ENCODE data around the gene RUNX2.

The RUNX2 gene

DNA sequence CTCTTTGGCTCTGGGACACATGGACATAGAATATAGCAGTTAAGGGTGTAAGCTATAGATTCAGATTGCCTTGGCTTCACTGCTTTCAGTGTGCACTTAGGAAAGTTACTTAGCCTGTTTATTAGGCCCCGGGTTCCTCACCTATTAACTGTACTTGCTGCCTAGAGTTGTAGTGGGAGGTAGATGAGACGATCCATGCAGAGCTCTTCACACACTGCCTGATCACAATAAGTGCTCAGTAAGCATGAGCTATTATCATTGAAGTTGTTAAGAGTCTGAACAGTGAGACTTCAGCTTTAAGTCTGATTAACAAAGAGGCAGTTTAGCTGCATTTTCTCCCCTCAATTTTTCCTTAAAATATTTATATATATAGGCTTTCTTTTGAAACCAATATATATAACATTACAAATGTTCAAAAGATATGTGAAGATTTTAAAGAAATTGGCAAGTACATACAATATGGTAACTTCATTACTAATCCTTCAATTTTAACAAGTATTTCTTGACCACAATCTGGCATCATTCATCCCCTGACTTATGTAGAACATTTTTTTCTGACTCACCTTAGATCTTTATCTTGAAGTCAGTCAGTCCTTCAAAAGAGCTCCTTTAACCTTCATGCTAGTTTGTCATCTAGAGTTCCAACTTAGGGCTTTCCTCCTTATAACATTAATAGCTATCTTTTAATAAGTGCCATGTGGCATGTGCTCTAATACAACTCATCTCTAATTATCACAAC lies 70.1 kb downstream of the RUNX2 start:
- H3K27me3 ChIP-seq (ENCODE audit: insufficient read depth, poor library complexity, severe bottlenecking): no peaks in the 10 kb centered on the region
- peak; percentile 94 for ATAC-seq (ENCODE audit: low read depth)
- DNase-seq (ENCODE audit: low spot score): no peak

DNA sequence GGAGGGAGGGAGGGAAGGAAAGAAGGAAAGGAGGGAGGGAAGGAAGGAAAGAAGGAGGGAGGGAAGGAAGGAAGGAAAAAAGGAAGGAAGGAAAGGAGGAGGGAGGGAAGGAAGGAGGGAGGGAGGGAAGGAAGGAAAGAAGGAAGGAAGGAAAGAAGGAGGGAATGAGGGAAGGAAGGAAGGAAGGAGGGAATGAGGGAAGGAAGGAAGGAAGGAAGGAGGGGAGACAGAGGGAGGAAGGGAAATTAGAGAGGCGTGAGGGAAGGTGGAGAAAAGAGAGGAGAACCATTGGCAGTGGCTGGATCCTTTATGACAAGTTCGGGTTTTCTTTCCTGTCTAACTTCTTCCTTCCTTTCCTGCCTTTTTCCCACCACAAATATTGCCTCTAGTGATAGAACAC lies 71.9 kb downstream of the RUNX2 start:
- no peaks in the 10 kb centered on the region for H3K36me3 ChIP-seq (ENCODE audit: low read depth)
- peaks cover 12% of the 10 kb centered on the region for H3K4me1 ChIP-seq (ENCODE audit: insufficient read depth, poor library complexity, severe bottlenecking)
- no peak for DNase-seq (ENCODE audit: low spot score)
- H3K4me3 ChIP-seq (ENCODE audit: severe bottlenecking): no peak overlapping the region
- no peaks in the 10 kb centered on the region for H3K27me3 ChIP-seq (ENCODE audit: insufficient read depth, poor library complexity, severe bottlenecking)
- ATAC-seq (ENCODE audit: low read depth): no peak
- H3K27ac ChIP-seq (ENCODE audit: poor library complexity, severe bottlenecking): no peak overlapping the region
- no peak for TF ChIP-seq CTCF (IDR thresholded peaks at IDR 0.05; ENCODE audit: poor library complexity, severe bottlenecking)
- no peaks in the 10 kb centered on the region for H3K9me3 ChIP-seq (ENCODE audit: severe bottlenecking)

More for the DNA sequence above, 70.1 kb downstream of the RUNX2 start:
- no peaks in the 10 kb centered on the region for H3K9me3 ChIP-seq (ENCODE audit: severe bottlenecking)
- no peak overlapping the region for H3K4me3 ChIP-seq (ENCODE audit: severe bottlenecking)
- H3K4me1 ChIP-seq (ENCODE audit: insufficient read depth, poor library complexity, severe bottlenecking): peaks cover 12% of the 10 kb centered on the region
- H3K27ac ChIP-seq (ENCODE audit: poor library complexity, severe bottlenecking): no peak overlapping the region
- no peak for TF ChIP-seq CTCF (IDR thresholded peaks at IDR 0.05; ENCODE audit: poor library complexity, severe bottlenecking)
- H3K36me3 ChIP-seq (ENCODE audit: low read depth): no peaks in the 10 kb centered on the region

GRCh38 chr6:45411959-45412358 lies 83.8 kb downstream of the RUNX2 start:
- DNase-seq (ENCODE audit: low spot score) (no peak), ATAC-seq (ENCODE audit: low read depth) (0 out of 3 replicates have a peak, but pooled peaks have one; percentile 19)
- Histone ChIP-seq H3K36me3 (ENCODE audit: low read depth) (no peaks in the 10 kb centered on the region), H3K4me3 (ENCODE audit: severe bottlenecking) (no peak overlapping the region), H3K4me1 (ENCODE audit: insufficient read depth, poor library complexity, severe bottlenecking) (no peaks in the 10 kb centered on the region), H3K27ac (ENCODE audit: poor library complexity, severe bottlenecking) (no peak overlapping the region), H3K27me3 (ENCODE audit: insufficient read depth, poor library complexity, severe bottlenecking) (no peaks in the 10 kb centered on the region), H3K9me3 (ENCODE audit: severe bottlenecking) (no peaks in the 10 kb centered on the region)
- TF ChIP-seq CTCF (IDR thresholded peaks at IDR 0.05; ENCODE audit: poor library complexity, severe bottlenecking): no peak

GRCh38 chr6:45415315-45415714 lies 87.2 kb downstream of the RUNX2 start:
- Histone ChIP-seq H3K9me3 (ENCODE audit: severe bottlenecking) (no peaks in the 10 kb centered on the region), H3K36me3 (ENCODE audit: low read depth) (no peaks in the 10 kb centered on the region), H3K4me3 (ENCODE audit: severe bottlenecking) (no peak overlapping the region), H3K27ac (ENCODE audit: poor library complexity, severe bottlenecking) (no peak overlapping the region), H3K4me1 (ENCODE audit: insufficient read depth, poor library complexity, severe bottlenecking) (peaks cover 3% of the 10 kb centered on the region), H3K27me3 (ENCODE audit: insufficient read depth, poor library complexity, severe bottlenecking) (no peaks in the 10 kb centered on the region)
- ATAC-seq (ENCODE audit: low read depth): no peak
- TF ChIP-seq CTCF (IDR thresholded peaks at IDR 0.05; ENCODE audit: poor library complexity, severe bottlenecking): no peak
- DNase-seq (ENCODE audit: low spot score): no peak

Data from RWPE2 (cell line).